Caco-2 (cell line): ENCODE results near the gene DAB1. TPM values are rescaled to one million over a fixed set of nuclear protein-coding genes. Genes with fewer than 3 reads are reported as not detected.

ENCODE experiments used
- BruUV-seq: library from RNA; stranded (reverse); fragments of 400-500 nt; replicated peaks from 2 replicates; lab custom pipeline; 2021; lab: Mats Ljungman, UMichigan
- CTCF ChIA-PET: fragments of 300-600 bp; sonication (Branson Sonifier 250); formaldehyde crosslinking; loops from one replicate; lab custom pipeline; 2022; ENCODE audit warnings: antibody characterized with exemption; lab: Charles Lee
- POLR2A ChIA-PET: fragments of 300-600 bp; sonication (Branson Sonifier 250); formaldehyde crosslinking; loops from one replicate; lab custom pipeline; 2022; ENCODE audit warnings: antibody characterized with exemption; lab: Charles Lee
- DNase-seq, 2 experiments: peaks; one replicate each; pipeline versions ENCODE4 v3.0.0 to v3.0.0-alpha.2; 2020 to 2022
- H3K27me3 ChIP-seq: replicated peaks from 2 replicates; pipeline ENCODE4 v1.6.0; 2011; ENCODE audit warnings: low read length; ENCODE audit not compliant: control insufficient read depth, insufficient read depth
- H3K36me3 ChIP-seq: 2 replicates; pipeline ENCODE4 v1.5.1; 2011; ENCODE audit warnings: low read length; ENCODE audit not compliant: control insufficient read depth, insufficient read depth
- H3K4me1 ChIP-seq: fragments of 250-450 bp; sonication (Bioruptor Pico); 2 replicates; pipeline ENCODE4 v1.5.1; 2020; ENCODE audit warnings: mild to moderate bottlenecking
- H3K4me3 ChIP-seq: 2 replicates; pipeline ENCODE4 v1.5.1; 2011; ENCODE audit warnings: low read depth, mild to moderate bottlenecking, control low read depth, low read length
- H3K9me3 ChIP-seq: fragments of 250-450 bp; sonication (Bioruptor Pico); 2 replicates; pipeline ENCODE4 v1.5.1; 2020; ENCODE audit warnings: mild to moderate bottlenecking, moderate library complexity
- H3K27ac Mint-ChIP-seq: one replicate; pipeline ENCODE4 v1.8.0; 2022; ENCODE audit warnings: mixed read lengths; ENCODE audit not compliant: unreplicated experiment
- H3K27me3 Mint-ChIP-seq: one replicate; pipeline ENCODE4 v1.8.0; 2022; ENCODE audit warnings: mixed read lengths; ENCODE audit not compliant: insufficient read depth, unreplicated experiment
- H3K36me3 Mint-ChIP-seq: one replicate; pipeline ENCODE4 v1.8.0; 2022; ENCODE audit warnings: mild to moderate bottlenecking, mixed read lengths; ENCODE audit not compliant: insufficient read depth, unreplicated experiment
- H3K4me1 Mint-ChIP-seq: one replicate; pipeline ENCODE4 v1.8.0; 2022; ENCODE audit warnings: low read depth, mixed read lengths; ENCODE audit not compliant: unreplicated experiment
- H3K4me3 Mint-ChIP-seq: one replicate; pipeline ENCODE4 v1.8.0; 2022; ENCODE audit warnings: mild to moderate bottlenecking, moderate library complexity, mixed read lengths; ENCODE audit not compliant: unreplicated experiment
- H3K9me3 Mint-ChIP-seq: one replicate; pipeline ENCODE4 v1.8.0; 2022; ENCODE audit warnings: mixed read lengths; ENCODE audit not compliant: unreplicated experiment
- intact Hi-C: fragments of 100-400 bp; cut with micrococcal nuclease; formaldehyde crosslinking; loops from one replicate; pipeline ENCODE4 v1.10.0; 2022; ENCODE audit not compliant: unreplicated experiment
- total RNA-seq: library from RNA; stranded (reverse); gene quantifications from 2 replicates; pipeline ENCODE4 v1.2.3, GENCODE V29; 2022
- TF ChIP-seq, protein P1 (sequence below), 2 experiments: fragments of 200-600 bp in 1 of 2; IDR thresholded peaks; 1 replicate in 1 of 2; 2 replicates in 1 of 2; pipeline versions ENCODE4 v1.5.1 to v1.8.0; 2011 to 2022; ENCODE audit warnings: antibody characterized with exemption in 1 of 2, control low read depth in 1 of 2, inconsistent platforms in 1 of 2, low read depth in 1 of 2, low read length in 1 of 2, mild to moderate bottlenecking in 1 of 2, moderate library complexity in 1 of 2; ENCODE audit not compliant: insufficient read depth in 1 of 2, severe bottlenecking in 1 of 2, unreplicated experiment in 1 of 2

DAB1 gene
- total RNA-seq, 1 experiment from 2014 or later: 0.32 TPM

DNA sequence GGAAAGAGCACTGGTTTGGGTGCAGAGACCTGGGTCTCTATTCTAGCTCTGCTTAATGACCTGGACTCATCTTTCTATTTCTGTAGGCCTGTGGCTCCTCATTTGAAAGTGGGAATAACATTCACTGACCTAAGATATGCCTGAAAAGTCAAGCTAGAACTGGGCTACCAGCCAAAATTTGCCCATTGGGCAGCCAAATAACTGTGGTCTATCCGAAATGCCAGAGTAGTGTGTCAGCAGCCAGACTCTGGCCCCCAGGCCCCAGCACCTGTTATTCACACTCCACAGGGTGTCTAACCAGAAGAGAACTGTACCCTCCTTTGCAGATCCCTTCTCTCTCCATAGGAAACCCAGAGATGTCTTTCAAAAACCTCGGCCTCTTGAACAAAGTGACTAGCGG, 12.6 kb downstream of the DAB1 start:
- H3K4me3 Mint-ChIP-seq: no peak overlapping the region
- no peak overlapping the region for H3K4me3 ChIP-seq
- no peaks in the 10 kb centered on the region for H3K27me3 ChIP-seq
- peaks cover 5% of the 10 kb centered on the region for H3K4me1 Mint-ChIP-seq
- no peaks in the 10 kb centered on the region for H3K36me3 ChIP-seq
- intact Hi-C loops: no loop called here
- TF ChIP-seq, protein P1, sequence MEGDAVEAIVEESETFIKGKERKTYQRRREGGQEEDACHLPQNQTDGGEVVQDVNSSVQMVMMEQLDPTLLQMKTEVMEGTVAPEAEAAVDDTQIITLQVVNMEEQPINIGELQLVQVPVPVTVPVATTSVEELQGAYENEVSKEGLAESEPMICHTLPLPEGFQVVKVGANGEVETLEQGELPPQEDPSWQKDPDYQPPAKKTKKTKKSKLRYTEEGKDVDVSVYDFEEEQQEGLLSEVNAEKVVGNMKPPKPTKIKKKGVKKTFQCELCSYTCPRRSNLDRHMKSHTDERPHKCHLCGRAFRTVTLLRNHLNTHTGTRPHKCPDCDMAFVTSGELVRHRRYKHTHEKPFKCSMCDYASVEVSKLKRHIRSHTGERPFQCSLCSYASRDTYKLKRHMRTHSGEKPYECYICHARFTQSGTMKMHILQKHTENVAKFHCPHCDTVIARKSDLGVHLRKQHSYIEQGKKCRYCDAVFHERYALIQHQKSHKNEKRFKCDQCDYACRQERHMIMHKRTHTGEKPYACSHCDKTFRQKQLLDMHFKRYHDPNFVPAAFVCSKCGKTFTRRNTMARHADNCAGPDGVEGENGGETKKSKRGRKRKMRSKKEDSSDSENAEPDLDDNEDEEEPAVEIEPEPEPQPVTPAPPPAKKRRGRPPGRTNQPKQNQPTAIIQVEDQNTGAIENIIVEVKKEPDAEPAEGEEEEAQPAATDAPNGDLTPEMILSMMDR (IDR thresholded peaks at IDR 0.05; ENCODE audit: insufficient read depth in 1 of 2, low read depth in 1 of 2, low read length in 1 of 2, severe bottlenecking in 1 of 2, unreplicated experiment in 1 of 2): no peak
- no peaks in the 10 kb centered on the region for H3K9me3 Mint-ChIP-seq
- ChIA-PET CTCF (no interaction called here), POLR2A (no interaction called here)
- BruUV-seq: no TSS peak
- no peak for DNase-seq
- H3K36me3 Mint-ChIP-seq: no peaks in the 10 kb centered on the region
- no peaks in the 10 kb centered on the region for H3K4me1 ChIP-seq
- H3K27ac Mint-ChIP-seq: no peak overlapping the region
- no peaks in the 10 kb centered on the region for H3K27me3 Mint-ChIP-seq
- no peaks in the 10 kb centered on the region for H3K9me3 ChIP-seq

DNA sequence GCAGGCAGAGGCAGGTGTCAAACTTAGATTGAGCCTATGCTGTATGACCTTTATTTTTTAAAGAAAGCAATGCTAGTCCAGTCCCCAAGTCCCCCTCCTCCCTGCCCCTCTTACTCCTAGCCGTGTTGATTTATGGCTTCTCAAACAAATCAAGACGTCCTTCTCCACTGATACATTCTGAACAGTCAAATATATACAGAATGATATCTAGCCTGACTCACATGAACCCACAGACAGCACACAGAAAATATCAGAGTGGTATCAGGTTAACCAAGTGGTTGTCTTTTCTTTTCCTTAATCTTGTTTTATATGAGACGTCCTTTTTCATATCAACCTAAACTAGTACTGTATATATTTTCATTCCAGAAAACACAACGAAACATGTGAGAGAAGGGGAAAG, 13.4 kb downstream of the DAB1 start:
- H3K27me3 ChIP-seq: no peaks in the 10 kb centered on the region
- H3K4me1 ChIP-seq: no peaks in the 10 kb centered on the region
- no peaks in the 10 kb centered on the region for H3K36me3 ChIP-seq
- CTCF ChIA-PET: no interaction called here
- DNase-seq: no peak
- BruUV-seq: no TSS peak
- Mint-ChIP-seq H3K27ac (no peak overlapping the region), H3K4me3 (no peak overlapping the region), H3K4me1 (peaks cover 5% of the 10 kb centered on the region), H3K9me3 (no peaks in the 10 kb centered on the region), H3K36me3 (no peaks in the 10 kb centered on the region), H3K27me3 (no peaks in the 10 kb centered on the region)
- intact Hi-C loops: no loop called here
- TF ChIP-seq, protein P1 (IDR thresholded peaks at IDR 0.05; ENCODE audit: insufficient read depth in 1 of 2, low read depth in 1 of 2, low read length in 1 of 2, severe bottlenecking in 1 of 2, unreplicated experiment in 1 of 2): no peak
- POLR2A ChIA-PET: no interaction called here
- no peaks in the 10 kb centered on the region for H3K9me3 ChIP-seq
- H3K4me3 ChIP-seq: no peak overlapping the region

DNA sequence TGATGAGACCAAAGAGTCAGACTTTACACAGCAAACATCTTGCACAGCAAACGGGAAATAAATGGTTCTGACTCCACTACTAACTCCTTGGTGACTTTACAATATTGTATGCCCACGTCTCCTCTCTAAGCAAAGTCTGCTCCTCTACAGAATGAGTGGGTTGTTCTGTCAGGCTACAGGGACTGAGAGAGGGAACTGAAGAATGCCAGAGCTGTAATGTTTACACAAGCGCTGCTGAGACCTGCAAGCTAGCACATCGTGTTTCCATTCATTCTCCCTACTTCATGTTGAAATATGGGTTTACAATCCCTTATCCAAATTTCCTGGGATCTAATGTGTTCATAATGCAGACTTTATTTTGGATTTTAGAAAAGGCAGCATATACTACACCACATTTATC, 15.9 kb downstream of the DAB1 start:
- intact Hi-C loops: loop anchor here (5.0 kb wide), 1 partner anchor 259 kb away; no protein-coding TSS in a partner anchor
- H3K4me3 ChIP-seq: no peak overlapping the region
- H3K9me3 ChIP-seq: no peaks in the 10 kb centered on the region
- POLR2A ChIA-PET: no interaction called here
- Mint-ChIP-seq H3K27ac (no peak overlapping the region), H3K4me3 (no peak overlapping the region), H3K4me1 (peaks cover 5% of the 10 kb centered on the region), H3K9me3 (no peaks in the 10 kb centered on the region), H3K36me3 (no peaks in the 10 kb centered on the region), H3K27me3 (no peaks in the 10 kb centered on the region)
- CTCF ChIA-PET: no interaction called here
- no TSS peak for BruUV-seq
- H3K27me3 ChIP-seq: no peaks in the 10 kb centered on the region; the same call in 1 of the 2 replicates
- H3K36me3 ChIP-seq: no peaks in the 10 kb centered on the region
- DNase-seq: no peak
- H3K4me1 ChIP-seq: no peaks in the 10 kb centered on the region
- TF ChIP-seq, protein P1 (IDR thresholded peaks at IDR 0.05; ENCODE audit: insufficient read depth in 1 of 2, low read depth in 1 of 2, low read length in 1 of 2, severe bottlenecking in 1 of 2, unreplicated experiment in 1 of 2): no peak
